Ramos (cell line): ENCODE measurements around the gene EHD2.
"Not testable (repeated sequence)": the region's sequence is repeated elsewhere in the genome, so short reads cannot be mapped to it uniquely, and the experiment has no call there.

ENCODE experiments used
- in situ Hi-C: fragments of 300-500 bp; cut with MboI; formaldehyde crosslinking; loops from one replicate; pipeline ENCODE4 v1.14.3; 2022; ENCODE audit warnings: low sequenced_read_pairs; ENCODE audit not compliant: unreplicated experiment

The EHD2 gene

GRCh38 chr19:47740866-47741519 lies 27.8 kb downstream of the EHD2 start:
- in situ Hi-C loops = no loop called here

GRCh38 chr19:47741544-47742140 lies 28.4 kb downstream of the EHD2 start:
- in situ Hi-C loops = no loop called here

- in situ Hi-C loops = no loop called here
Measured at GRCh38 chr19:47742634-47743033, 29.4 kb downstream of the EHD2 start.

GRCh38 chr19:47745010-47745901 lies 32.0 kb downstream of the EHD2 start, which contains the start of gene NOP53:
TSS of gene NOP53 (plus strand) at chr19:47745546. CDS start at chr19:47745560, 14 bp downstream.
- in situ Hi-C loops = no loop called here

GRCh38 chr19:47746129-47746528 lies 32.9 kb downstream of the EHD2 start:
- in situ Hi-C loops = not testable (repeated sequence)

GRCh38 chr19:47749326-47749725 lies 36.1 kb downstream of the EHD2 start:
- in situ Hi-C loops = no loop called here

- in situ Hi-C loops = no loop called here
Measured at GRCh38 chr19:47750752-47751151, 37.5 kb downstream of the EHD2 start.

- in situ Hi-C loops = no loop called here
Measured at GRCh38 chr19:47752440-47753211, 39.4 kb downstream of the EHD2 start.

GRCh38 chr19:47754206-47755064 lies 41.2 kb downstream of the EHD2 start:
- in situ Hi-C loops = no loop called here

GRCh38 chr19:47755065-47755761 lies 42.0 kb downstream of the EHD2 start:
- in situ Hi-C loops = no loop called here

GRCh38 chr19:47755762-47756626 lies 42.8 kb downstream of the EHD2 start:
- in situ Hi-C loops = no loop called here

GRCh38 chr19:47756627-47756929 lies 43.4 kb downstream of the EHD2 start:
- in situ Hi-C loops = no loop called here

GRCh38 chr19:47756953-47757608 lies 43.9 kb downstream of the EHD2 start:
- in situ Hi-C loops = no loop called here

- in situ Hi-C loops = no loop called here
Measured at GRCh38 chr19:47757617-47758442, 44.6 kb downstream of the EHD2 start.

- in situ Hi-C loops = no loop called here
Measured at GRCh38 chr19:47758443-47758804, 45.2 kb downstream of the EHD2 start.

GRCh38 chr19:47760632-47760999 lies 47.4 kb downstream of the EHD2 start:
- in situ Hi-C loops = no loop called here

GRCh38 chr19:47761566-47761965 lies 48.3 kb downstream of the EHD2 start:
- in situ Hi-C loops = no loop called here
